Stimulated activated memory B cell treated with anti-CD40 and anti-IgM and Interleukin-4, amounts not matched to agents 10 μg/mL and 1 μg/mL and 100 μg/mL, for 72 hours (primary cell): ENCODE data around the gene A2M.

Experiments used
- ATAC-seq: fragments of 150-1000 bp; cut with Tn5 transposase; 2 replicates; pipeline ENCODE4 v1.10.0; 2021
- H3K27ac Mint-ChIP-seq: one replicate; pipeline ENCODE4 v1.8.0; 2022; ENCODE audit warnings: mild to moderate bottlenecking, mixed read lengths
- H3K27me3 Mint-ChIP-seq: one replicate; pipeline ENCODE4 v1.8.0; 2022; ENCODE audit warnings: mixed read lengths
- H3K36me3 Mint-ChIP-seq: one replicate; pipeline ENCODE4 v1.8.0; 2022; ENCODE audit warnings: mixed read lengths
- H3K4me1 Mint-ChIP-seq: one replicate; pipeline ENCODE4 v1.8.0; 2022; ENCODE audit warnings: mixed read lengths
- H3K4me3 Mint-ChIP-seq: one replicate; pipeline ENCODE4 v1.8.0; 2022; ENCODE audit warnings: mild to moderate bottlenecking, moderate library complexity, mixed read lengths
- H3K9me3 Mint-ChIP-seq: one replicate; pipeline ENCODE4 v1.8.0; 2022; ENCODE audit warnings: mixed read lengths

A2M gene

GRCh38 chr12:9074484-9075137 is 41.1 kb downstream of the A2M start:
- Mint-ChIP-seq H3K36me3 (no peaks in the 10 kb centered on the region), H3K4me3 (no peak overlapping the region), H3K27ac (no peak overlapping the region), H3K27me3 (peaks cover 31% of the 10 kb centered on the region), H3K4me1 (no peaks in the 10 kb centered on the region), H3K9me3 (no peaks in the 10 kb centered on the region)
- no peak for ATAC-seq

GRCh38 chr12:9073076-9073475 is 42.6 kb downstream of the A2M start:
- no peaks in the 10 kb centered on the region for H3K9me3 Mint-ChIP-seq
- no peak overlapping the region for H3K4me3 Mint-ChIP-seq
- no peaks in the 10 kb centered on the region for H3K36me3 Mint-ChIP-seq
- no peak overlapping the region for H3K27ac Mint-ChIP-seq
- ATAC-seq, result no peak
- H3K4me1 Mint-ChIP-seq, result no peaks in the 10 kb centered on the region
- peaks cover 18% of the 10 kb centered on the region for H3K27me3 Mint-ChIP-seq

GRCh38 chr12:9072481-9073038 is 43.2 kb downstream of the A2M start:
- no peaks in the 10 kb centered on the region for H3K36me3 Mint-ChIP-seq
- no peaks in the 10 kb centered on the region for H3K4me1 Mint-ChIP-seq
- no peak for ATAC-seq
- H3K4me3 Mint-ChIP-seq, result no peak overlapping the region
- peaks cover 15% of the 10 kb centered on the region for H3K27me3 Mint-ChIP-seq
- H3K9me3 Mint-ChIP-seq, result no peaks in the 10 kb centered on the region
- no peak overlapping the region for H3K27ac Mint-ChIP-seq

- no peaks in the 10 kb centered on the region for H3K4me1 Mint-ChIP-seq
- no peak overlapping the region for H3K4me3 Mint-ChIP-seq
- H3K27me3 Mint-ChIP-seq, result peaks cover 15% of the 10 kb centered on the region
- H3K27ac Mint-ChIP-seq, result no peak overlapping the region
- no peak for ATAC-seq
- H3K9me3 Mint-ChIP-seq, result no peaks in the 10 kb centered on the region
- H3K36me3 Mint-ChIP-seq, result no peaks in the 10 kb centered on the region
These were observed 43.8 kb downstream of the A2M start for GRCh38 chr12:9071969-9072368.

DNA sequence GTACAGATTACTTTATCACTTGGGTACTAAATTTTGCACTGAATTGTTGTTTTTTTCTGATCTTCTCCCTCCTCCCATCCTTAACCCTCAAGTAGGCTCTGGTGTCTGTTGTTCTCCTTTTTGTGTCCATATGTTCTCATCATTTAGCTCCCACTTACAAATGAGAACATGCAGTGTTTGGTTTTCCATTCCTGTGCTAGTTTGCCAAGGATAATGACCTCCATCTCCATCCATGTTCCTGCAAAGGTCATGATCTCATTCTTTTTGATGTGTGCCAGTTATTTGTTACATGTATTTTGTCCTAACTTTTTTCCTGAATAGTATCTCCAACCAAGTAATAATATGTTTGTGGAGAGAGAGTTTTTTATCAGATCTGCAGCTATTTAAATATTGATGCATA is 44.2 kb downstream of the A2M start:
- ATAC-seq, result no peak
- Mint-ChIP-seq H3K27me3 (peaks cover 15% of the 10 kb centered on the region), H3K27ac (no peak overlapping the region), H3K4me1 (no peaks in the 10 kb centered on the region), H3K4me3 (no peak overlapping the region), H3K36me3 (no peaks in the 10 kb centered on the region), H3K9me3 (no peaks in the 10 kb centered on the region)

GRCh38 chr12:9070351-9070750 is 45.4 kb downstream of the A2M start:
- Mint-ChIP-seq H3K4me1 (no peaks in the 10 kb centered on the region), H3K27ac (no peak overlapping the region), H3K4me3 (no peak overlapping the region), H3K36me3 (no peaks in the 10 kb centered on the region), H3K9me3 (no peaks in the 10 kb centered on the region), H3K27me3 (peaks cover 15% of the 10 kb centered on the region)
- ATAC-seq, result no peak

GRCh38 chr12:9068600-9068999 is 47.1 kb downstream of the A2M start:
- no peaks in the 10 kb centered on the region for H3K9me3 Mint-ChIP-seq
- H3K4me1 Mint-ChIP-seq, result peaks cover 6% of the 10 kb centered on the region
- H3K27ac Mint-ChIP-seq, result no peak overlapping the region
- ATAC-seq, result no peak
- H3K27me3 Mint-ChIP-seq, result peaks cover 1% of the 10 kb centered on the region
- no peak overlapping the region for H3K4me3 Mint-ChIP-seq
- no peaks in the 10 kb centered on the region for H3K36me3 Mint-ChIP-seq

DNA sequence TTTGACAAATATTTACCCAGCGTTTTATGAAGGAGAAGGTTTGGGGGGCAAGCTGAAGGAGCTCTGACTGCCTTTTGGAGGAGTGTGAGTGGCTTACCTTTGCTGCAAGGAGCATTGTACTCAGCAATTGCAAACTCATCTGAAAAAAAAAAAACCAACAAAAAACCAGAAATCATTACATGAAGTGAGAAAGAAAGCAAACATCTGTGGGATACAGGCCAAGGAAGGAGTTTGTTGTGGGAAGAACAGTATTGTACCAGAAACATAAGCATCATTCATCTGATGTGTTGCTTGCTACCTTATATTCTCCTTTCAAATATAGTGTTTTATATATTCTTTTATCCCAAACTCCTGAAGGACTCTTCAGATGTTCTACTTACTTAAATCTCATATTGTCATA is 47.6 kb downstream of the A2M start:
- Mint-ChIP-seq H3K27ac (no peak overlapping the region), H3K27me3 (no peaks in the 10 kb centered on the region), H3K4me1 (peaks cover 6% of the 10 kb centered on the region), H3K36me3 (no peaks in the 10 kb centered on the region), H3K9me3 (no peaks in the 10 kb centered on the region), H3K4me3 (no peak overlapping the region)
- ATAC-seq, result no peak

DNA sequence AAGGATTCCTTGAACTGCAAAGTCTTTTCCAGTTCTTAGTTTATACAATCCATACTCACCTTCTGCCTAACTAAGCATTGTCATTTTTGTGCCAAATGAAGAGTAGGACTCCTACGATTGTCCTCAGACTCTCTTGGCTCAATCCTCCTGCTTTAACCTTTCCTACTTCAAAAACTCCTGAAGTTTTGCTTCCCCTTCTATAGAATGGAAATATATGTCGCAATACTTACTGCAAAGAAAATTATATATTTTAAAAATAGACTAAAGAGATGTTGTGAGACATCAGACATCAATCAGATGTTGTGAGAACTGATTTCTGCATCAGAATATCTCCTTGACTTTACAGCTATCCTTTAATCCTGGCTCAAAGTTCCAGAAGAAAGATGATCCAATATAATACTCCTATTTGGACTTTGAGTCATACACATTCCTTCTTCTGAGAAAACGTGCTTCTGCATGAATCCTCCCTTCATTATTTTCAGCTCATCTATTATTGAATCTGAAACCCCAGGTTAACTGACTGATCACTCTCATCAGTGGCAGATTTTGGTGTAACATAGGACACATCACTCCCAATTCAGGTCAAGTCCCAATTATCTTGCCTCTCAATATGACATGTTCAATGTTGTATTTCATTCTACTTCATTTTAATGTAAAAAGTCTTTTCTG is 48.8 kb downstream of the A2M start:
- Mint-ChIP-seq H3K27me3 (no peaks in the 10 kb centered on the region), H3K4me3 (no peak overlapping the region), H3K9me3 (no peaks in the 10 kb centered on the region), H3K36me3 (no peaks in the 10 kb centered on the region), H3K27ac (no peak overlapping the region), H3K4me1 (peaks cover 6% of the 10 kb centered on the region)
- ATAC-seq, result no peak

GRCh38 chr12:9066183-9066623 is 49.5 kb downstream of the A2M start:
- no peaks in the 10 kb centered on the region for H3K36me3 Mint-ChIP-seq
- no peaks in the 10 kb centered on the region for H3K9me3 Mint-ChIP-seq
- no peak overlapping the region for H3K4me3 Mint-ChIP-seq
- no peaks in the 10 kb centered on the region for H3K27me3 Mint-ChIP-seq
- no peak overlapping the region for H3K27ac Mint-ChIP-seq
- no peak for ATAC-seq
- peaks cover 6% of the 10 kb centered on the region for H3K4me1 Mint-ChIP-seq

GRCh38 chr12:9065607-9065856 is 50.2 kb downstream of the A2M start:
- H3K9me3 Mint-ChIP-seq, result no peaks in the 10 kb centered on the region
- H3K4me3 Mint-ChIP-seq, result no peak overlapping the region
- no peak overlapping the region for H3K27ac Mint-ChIP-seq
- peaks cover 6% of the 10 kb centered on the region for H3K4me1 Mint-ChIP-seq
- H3K36me3 Mint-ChIP-seq, result no peaks in the 10 kb centered on the region
- no peaks in the 10 kb centered on the region for H3K27me3 Mint-ChIP-seq
- ATAC-seq, result no peak

- Mint-ChIP-seq H3K27me3 (no peaks in the 10 kb centered on the region), H3K4me1 (peaks cover 6% of the 10 kb centered on the region), H3K9me3 (no peaks in the 10 kb centered on the region), H3K27ac (peak overlapping the region; percentile 54), H3K36me3 (no peaks in the 10 kb centered on the region), H3K4me3 (peak overlapping the region; percentile 79)
- ATAC-seq, result peak; percentile 60
These were observed 50.7 kb downstream of the A2M start for GRCh38 chr12:9064815-9065606.

GRCh38 chr12:9064201-9064814 is 51.4 kb downstream of the A2M start:
- Mint-ChIP-seq H3K4me1 (peaks cover 6% of the 10 kb centered on the region), H3K36me3 (no peaks in the 10 kb centered on the region), H3K27me3 (no peaks in the 10 kb centered on the region), H3K27ac (peak overlapping the region; percentile 54), H3K4me3 (peak overlapping the region; percentile 79), H3K9me3 (no peaks in the 10 kb centered on the region)
- ATAC-seq, result peak; percentile 88

GRCh38 chr12:9052610-9053009 is 63.1 kb downstream of the A2M start:
- H3K36me3 Mint-ChIP-seq, result no peaks in the 10 kb centered on the region
- H3K27ac Mint-ChIP-seq, result no peak overlapping the region
- H3K4me3 Mint-ChIP-seq, result no peak overlapping the region
- no peak for ATAC-seq
- H3K27me3 Mint-ChIP-seq, result peaks cover 33% of the 10 kb centered on the region
- H3K9me3 Mint-ChIP-seq, result no peaks in the 10 kb centered on the region
- H3K4me1 Mint-ChIP-seq, result peaks cover 9% of the 10 kb centered on the region

DNA sequence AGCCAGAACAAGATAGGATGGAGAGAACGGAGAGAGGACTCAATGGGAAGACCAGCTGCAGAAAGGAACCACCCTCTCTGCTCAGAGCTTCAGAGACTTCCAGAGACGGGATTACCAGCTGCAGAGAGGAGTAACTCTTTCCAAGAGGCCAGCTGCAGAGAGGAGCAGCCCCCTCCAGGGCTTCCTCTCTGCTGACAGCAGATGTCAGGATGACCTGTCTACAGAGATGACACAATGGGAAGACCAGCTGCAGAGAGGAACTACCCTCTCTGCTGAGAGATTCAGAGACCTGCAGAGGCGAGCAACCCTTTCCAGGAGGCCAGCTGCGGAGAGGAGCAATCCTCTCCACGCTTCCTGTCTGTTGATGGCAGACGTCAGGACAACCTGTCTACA is 64.6 kb downstream of the A2M start:
- Mint-ChIP-seq H3K27ac (no peak overlapping the region), H3K4me1 (peaks cover 9% of the 10 kb centered on the region), H3K9me3 (no peaks in the 10 kb centered on the region), H3K36me3 (no peaks in the 10 kb centered on the region), H3K4me3 (no peak overlapping the region), H3K27me3 (peaks cover 26% of the 10 kb centered on the region)
- ATAC-seq, result no peak
